Natural killer cell treated with Interleukin-12 subunit alpha and Interleukin-12 subunit beta and Interleukin-15 and Interleukin-18, amount 100 ng/mL, for 72 hours (primary cell): Measurements from ENCODE around the gene GCHFR. TPM values are rescaled to one million over a fixed set of nuclear protein-coding genes. Genes with fewer than 3 reads are reported as not detected.
A peak's percentile ranks its signal among the peaks of the same experiment; 100 is the strongest.

Source experiments
- ATAC-seq, 2 donors: fragments of 150-1000 bp; cut with Tn5 transposase in 1 of 2; sonication (Bioruptor Pico), chemical (Tn5 transposase) in 1 of 2; 2 replicates each; pipeline ENCODE4 v1.10.0; 2021
- DNase-seq: peaks from one replicate; pipeline ENCODE4 v3.0.0; 2022; ENCODE audit warnings: low spot score
- H3K27ac Mint-ChIP-seq, 2 donors: 1 replicate in 1 of 2; 2 replicates in 1 of 2; pipeline ENCODE4 v1.8.0; 2022; ENCODE audit warnings: mixed read lengths in 2 of 2, mild to moderate bottlenecking in 1 of 2, moderate library complexity in 1 of 2
- H3K27me3 Mint-ChIP-seq, 2 donors: 1 replicate in 1 of 2; 2 replicates in 1 of 2; pipeline ENCODE4 v1.8.0; 2022; ENCODE audit warnings: mixed read lengths in 2 of 2
- H3K36me3 Mint-ChIP-seq: one replicate; pipeline ENCODE4 v1.8.0; 2022; ENCODE audit warnings: mixed read lengths
- H3K4me1 Mint-ChIP-seq, 2 donors: 1 replicate in 1 of 2; 2 replicates in 1 of 2; pipeline ENCODE4 v1.8.0; 2022; ENCODE audit warnings: low read depth in 2 of 2, mixed read lengths in 2 of 2, mild to moderate bottlenecking in 1 of 2
- H3K4me3 Mint-ChIP-seq: one replicate; pipeline ENCODE4 v1.8.0; 2022; ENCODE audit warnings: mixed read lengths
- H3K9me3 Mint-ChIP-seq: 2 replicates; pipeline ENCODE4 v1.8.0; 2022; ENCODE audit warnings: mixed read lengths
- total RNA-seq, 2 donors: library from RNA; stranded (reverse); gene quantifications; one replicate each; pipeline ENCODE4 v1.2.3, GENCODE V29; 2022

The GCHFR gene
- total RNA-seq, 2 donors from 2014 or later, result 9.1 to 14.4 TPM

DNA sequence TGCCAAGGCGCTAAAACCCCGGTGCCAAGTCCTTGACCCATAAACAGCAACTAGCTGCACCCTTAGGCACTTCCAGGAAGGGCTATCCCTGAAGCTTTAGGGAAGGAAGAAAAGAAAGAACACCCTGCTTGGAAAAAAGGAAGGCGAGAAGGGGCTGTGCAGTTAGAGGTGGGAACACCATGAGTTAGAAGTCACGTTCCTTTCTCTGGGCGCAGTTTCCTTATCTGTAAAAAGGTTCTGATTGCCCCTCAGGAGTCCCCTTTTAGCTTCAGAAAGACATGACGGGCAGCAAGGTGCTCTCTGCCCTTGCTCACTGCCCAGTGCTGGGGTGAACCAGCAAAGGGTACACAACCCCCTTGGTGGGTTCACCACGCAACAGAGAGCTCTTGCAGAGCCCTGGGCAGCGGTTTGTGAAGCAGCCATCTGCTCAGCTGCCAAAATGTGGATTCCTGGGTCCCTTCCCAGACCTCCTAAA lies 798 bp downstream of the GCHFR start:
- Mint-ChIP-seq H3K27ac (peak overlapping the region; percentile 62 to 85), H3K9me3 (no peaks in the 10 kb centered on the region), H3K4me3 (peak overlapping the region; percentile 73), H3K27me3 (no peaks in the 10 kb centered on the region), H3K4me1 (peaks cover 24 to 30% of the 10 kb centered on the region in 2 donors), H3K36me3 (no peaks in the 10 kb centered on the region)
- DNase-seq (no peak), ATAC-seq (no peak)

DNA sequence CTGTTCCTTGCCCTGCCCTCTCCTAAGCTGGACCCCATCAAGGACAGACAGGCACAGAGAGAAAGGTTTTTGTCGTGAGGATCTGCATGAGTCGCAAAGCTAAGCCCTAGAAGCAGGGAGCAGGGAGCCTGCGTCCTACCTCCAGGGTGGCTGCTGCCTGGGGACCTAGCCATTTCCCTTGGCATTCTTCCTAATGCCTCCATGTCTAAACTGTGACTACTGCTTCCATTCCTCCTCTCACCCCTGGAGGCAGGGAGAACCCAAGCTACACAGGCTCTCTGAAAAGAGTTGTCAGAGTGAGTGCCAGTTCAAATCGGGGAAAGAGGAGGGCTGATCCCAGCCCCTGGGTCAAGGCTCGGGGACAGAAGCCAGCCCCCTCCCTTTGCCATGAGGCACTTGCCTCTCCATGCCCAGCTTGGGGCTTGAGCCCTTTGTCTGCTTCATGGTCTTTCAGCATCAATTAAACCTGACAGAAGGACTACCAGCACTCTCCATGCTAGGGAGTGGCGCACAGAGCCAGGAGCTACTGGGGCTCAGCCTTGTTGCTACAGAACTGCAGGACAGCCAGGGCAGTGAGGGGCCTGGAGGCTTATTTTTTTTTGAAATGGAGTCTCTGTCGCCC lies 2.4 kb downstream of the GCHFR start:
- Mint-ChIP-seq H3K4me3 (no peak overlapping the region), H3K9me3 (no peaks in the 10 kb centered on the region), H3K4me1 (peaks cover 30 to 36% of the 10 kb centered on the region in 2 donors), H3K27me3 (no peaks in the 10 kb centered on the region), H3K36me3 (no peaks in the 10 kb centered on the region), H3K27ac (no peak overlapping the region)
- no peak for DNase-seq
- no peak for ATAC-seq

DNA sequence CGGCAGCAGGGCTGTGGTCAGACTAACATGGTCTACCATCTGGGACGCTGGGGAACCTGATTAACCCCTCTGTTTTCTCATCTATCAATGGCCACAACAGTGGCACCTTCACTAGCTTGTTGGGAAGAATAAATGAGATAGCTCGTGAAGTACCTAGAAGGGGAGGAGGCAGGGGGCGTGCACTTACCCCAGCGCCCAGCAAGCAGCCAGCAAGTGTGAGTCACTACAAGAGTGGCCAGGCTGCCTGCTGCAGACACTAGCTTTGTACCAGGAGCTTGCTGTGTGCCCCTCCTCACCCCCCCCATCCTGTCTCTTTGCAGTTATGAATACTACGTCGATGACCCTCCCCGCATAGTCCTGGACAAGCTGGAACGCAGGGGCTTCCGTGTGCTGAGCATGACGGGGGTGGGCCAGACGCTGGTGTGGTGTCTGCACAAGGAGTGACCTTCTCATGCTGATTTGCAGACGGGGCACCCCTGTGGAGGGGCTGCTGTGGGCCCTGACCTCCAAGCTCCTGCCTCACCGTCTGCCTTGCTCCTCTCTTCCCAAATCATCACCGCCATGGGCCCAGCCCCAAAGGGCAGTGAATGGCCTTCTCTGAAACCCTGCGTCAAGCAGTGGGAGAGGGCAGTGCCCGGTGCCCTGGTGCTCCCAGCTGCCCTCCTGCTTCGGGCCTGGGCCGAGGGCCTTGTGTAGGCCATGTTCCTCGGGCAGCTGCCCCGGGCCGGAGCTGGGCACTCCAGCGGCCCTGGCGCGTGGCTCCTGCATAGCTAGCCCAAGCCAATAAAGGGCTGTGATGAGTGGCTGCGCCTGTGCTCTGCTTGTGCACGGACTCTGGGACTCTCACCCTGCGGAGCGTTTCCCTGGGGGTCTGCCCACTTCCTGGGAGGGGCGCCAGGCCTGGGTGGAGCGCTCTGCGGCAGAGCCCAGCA lies 3.3 kb downstream of the GCHFR start:
- no peak overlapping the region for H3K27ac Mint-ChIP-seq
- H3K9me3 Mint-ChIP-seq, result no peaks in the 10 kb centered on the region
- no peaks in the 10 kb centered on the region for H3K27me3 Mint-ChIP-seq
- H3K4me1 Mint-ChIP-seq, result peaks cover 30 to 36% of the 10 kb centered on the region in 2 donors
- ATAC-seq, result no peak
- peak; percentile 55 for DNase-seq
- H3K36me3 Mint-ChIP-seq, result no peaks in the 10 kb centered on the region
- H3K4me3 Mint-ChIP-seq, result no peak overlapping the region

DNA sequence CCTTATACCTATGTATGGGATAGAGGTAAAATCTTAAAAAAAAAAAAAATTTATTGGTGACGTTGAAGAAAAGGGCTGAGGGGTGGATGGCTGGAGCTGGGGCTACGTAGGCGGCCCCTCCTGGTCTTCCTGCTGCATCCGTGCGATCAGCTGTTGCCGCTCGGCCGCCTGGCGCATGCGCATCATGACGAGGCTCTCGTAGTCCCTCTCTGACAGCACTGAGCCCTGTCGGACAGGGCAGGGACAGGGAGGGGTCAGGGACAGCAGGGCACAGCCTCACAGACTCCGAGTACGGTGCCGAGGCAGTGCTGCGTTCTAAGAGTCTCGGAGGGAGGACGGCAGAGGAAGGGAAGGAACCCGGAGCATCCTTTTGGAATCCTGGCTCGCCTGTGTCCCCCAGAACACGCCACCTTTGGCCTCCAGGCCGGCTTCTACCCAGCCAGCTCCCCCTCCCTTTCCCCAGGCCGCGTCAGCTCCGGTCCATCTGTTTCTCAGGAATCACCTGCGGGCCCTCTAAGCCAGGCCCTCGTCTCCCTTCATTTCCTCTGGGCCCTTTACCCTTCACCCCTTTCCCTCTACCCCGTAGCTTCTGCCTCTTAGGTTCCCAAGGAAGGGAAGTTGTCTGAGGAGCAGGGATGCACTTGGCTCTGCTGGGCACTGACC lies 4.1 kb downstream of the GCHFR start:
- peak overlapping the region in 1 of 2 donors; percentile 89 for H3K27ac Mint-ChIP-seq
- H3K36me3 Mint-ChIP-seq, result no peaks in the 10 kb centered on the region
- no peaks in the 10 kb centered on the region for H3K9me3 Mint-ChIP-seq
- DNase-seq, result peak; percentile 16
- H3K27me3 Mint-ChIP-seq, result no peaks in the 10 kb centered on the region
- H3K4me1 Mint-ChIP-seq, result peaks cover 30 to 36% of the 10 kb centered on the region in 2 donors
- ATAC-seq, result no peak
- H3K4me3 Mint-ChIP-seq, result no peak overlapping the region

DNA sequence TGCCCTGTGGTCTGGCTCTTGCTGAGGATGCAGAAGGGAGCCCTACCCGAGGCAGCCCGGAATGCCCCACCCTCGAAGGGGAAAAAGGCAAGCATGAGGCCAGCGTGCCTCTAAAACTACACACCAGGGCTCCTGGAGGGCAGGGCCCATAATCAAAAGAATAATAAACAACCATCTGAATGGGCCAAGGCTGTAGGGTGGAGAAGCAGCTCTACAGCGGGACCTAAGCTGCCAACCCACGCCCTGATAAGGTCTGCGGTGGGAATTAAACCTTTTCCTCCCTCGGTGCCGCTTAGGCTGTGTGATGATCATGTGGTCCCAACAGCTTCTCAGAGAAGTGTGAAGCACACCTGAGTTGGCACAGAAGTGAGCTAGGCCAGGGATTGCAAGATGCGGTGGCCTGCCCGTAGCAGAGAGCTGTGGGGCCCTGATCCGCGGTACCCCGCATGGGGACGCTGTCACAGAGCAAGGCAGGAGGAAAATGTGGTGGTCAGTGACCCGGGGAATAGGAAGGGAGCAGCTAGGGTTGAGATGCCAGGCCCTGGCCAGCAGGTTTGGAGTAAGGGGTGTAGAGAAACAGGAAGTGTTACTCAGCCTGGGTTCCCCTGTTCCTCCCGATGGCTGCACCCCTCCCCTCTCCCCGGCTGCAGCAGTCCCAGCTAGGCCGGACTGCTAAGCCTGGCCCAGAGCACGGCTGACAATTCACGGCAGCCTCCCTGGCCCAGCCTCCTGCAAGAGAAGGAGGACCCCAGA lies 4.8 kb downstream of the GCHFR start:
- no peak for ATAC-seq
- Mint-ChIP-seq H3K27ac (peak overlapping the region; percentile 55 to 89), H3K9me3 (no peaks in the 10 kb centered on the region), H3K4me1 (peaks cover 25 to 36% of the 10 kb centered on the region in 2 donors), H3K27me3 (no peaks in the 10 kb centered on the region), H3K4me3 (no peak overlapping the region), H3K36me3 (no peaks in the 10 kb centered on the region)
- no peak for DNase-seq

DNA sequence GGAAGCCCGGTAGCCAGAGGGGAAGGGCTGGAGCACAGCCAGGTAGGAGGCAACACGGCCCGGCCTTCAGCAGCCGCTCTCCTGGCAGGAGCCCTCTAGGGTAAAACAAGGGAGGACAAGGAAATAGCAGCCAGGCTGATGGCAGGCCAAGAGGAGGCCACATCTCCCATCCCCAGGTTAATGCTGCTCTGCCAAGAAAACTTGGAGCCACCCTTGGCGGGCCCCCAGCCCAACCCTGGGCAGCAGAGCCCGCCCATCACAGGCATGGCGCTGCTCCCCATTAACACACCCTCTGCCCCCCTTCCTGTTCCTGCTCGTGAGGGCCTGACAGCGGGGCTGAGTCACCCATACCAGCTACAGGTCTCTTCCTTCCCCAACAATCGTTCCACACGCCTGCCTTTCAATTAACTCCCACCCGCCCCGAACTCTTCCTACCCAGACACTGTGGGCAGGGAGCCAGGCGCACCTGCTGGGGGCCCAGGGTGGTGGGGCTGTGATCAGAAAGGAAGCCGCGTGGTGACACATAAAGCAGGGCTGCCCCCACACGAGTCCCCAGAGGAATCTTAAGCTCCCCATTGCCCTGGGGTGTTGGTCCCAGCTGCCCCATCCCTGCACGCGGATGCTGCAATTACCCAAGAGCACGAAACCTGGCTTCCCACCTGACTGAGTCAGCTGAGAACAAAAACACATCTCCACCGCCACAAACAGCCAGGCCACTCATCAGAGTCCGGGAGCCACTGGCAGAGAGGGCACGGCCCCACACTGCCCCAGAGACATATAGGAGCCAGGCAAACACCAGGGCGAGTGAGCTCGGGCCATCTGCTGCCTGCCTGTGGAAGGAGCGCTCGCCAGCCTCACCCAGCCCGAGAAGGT lies 5.6 kb downstream of the GCHFR start, which contains the start of gene C15orf62:
Gene C15orf62 (plus strand): TSS at position 707 of the 873 bp plus-strand sequence. CDS start 516 bp downstream, outside the sequence.
- H3K27me3 Mint-ChIP-seq, result no peaks in the 10 kb centered on the region
- no peaks in the 10 kb centered on the region for H3K9me3 Mint-ChIP-seq
- DNase-seq (peak; percentile 60), ATAC-seq (peak; percentile 48 to 65)
- H3K4me3 Mint-ChIP-seq, result peak within 1 kb of the TSS; percentile 30
- peaks cover 2% of the 10 kb centered on the region for H3K36me3 Mint-ChIP-seq
- H3K4me1 Mint-ChIP-seq, result peaks cover 25 to 34% of the 10 kb centered on the region in 2 donors
- H3K27ac Mint-ChIP-seq, result peak within 1 kb of the TSS; percentile 55 to 89

DNA sequence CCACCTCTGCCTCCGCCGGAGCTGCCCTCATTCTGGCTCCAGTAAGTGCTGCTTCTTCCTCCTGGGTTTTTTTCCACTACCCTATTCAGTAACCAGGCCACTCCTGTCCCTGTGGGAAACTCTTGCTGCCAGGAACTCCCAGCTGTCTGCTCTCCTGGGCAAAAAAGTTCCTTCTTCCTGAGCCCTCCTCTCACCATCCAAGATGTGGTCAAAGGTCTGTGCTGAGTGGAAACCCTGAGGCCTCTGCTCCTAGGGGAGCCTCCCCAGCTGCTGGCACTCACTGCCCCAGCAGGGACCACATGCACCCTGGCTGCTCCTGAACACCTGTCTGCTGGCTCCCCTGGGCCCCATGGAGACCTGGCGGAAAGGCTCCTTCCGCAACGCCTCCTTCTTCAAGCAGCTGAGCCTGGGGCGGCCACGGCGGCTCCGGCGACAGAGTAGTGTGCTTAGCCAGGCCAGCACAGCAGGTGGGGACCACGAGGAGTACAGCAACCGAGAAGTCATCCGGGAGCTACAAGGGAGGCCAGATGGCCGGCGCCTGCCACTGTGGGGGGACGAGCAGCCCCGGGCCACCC lies 6.4 kb downstream of the GCHFR start:
- H3K36me3 Mint-ChIP-seq, result peaks cover 5% of the 10 kb centered on the region
- no peaks in the 10 kb centered on the region for H3K9me3 Mint-ChIP-seq
- H3K4me1 Mint-ChIP-seq, result peaks cover 22 to 29% of the 10 kb centered on the region in 2 donors
- H3K27ac Mint-ChIP-seq, result peak overlapping the region; percentile 55 to 89
- H3K27me3 Mint-ChIP-seq, result no peaks in the 10 kb centered on the region
- ATAC-seq (no peak), DNase-seq (peak; percentile 58)
- peak overlapping the region; percentile 30 for H3K4me3 Mint-ChIP-seq

DNA sequence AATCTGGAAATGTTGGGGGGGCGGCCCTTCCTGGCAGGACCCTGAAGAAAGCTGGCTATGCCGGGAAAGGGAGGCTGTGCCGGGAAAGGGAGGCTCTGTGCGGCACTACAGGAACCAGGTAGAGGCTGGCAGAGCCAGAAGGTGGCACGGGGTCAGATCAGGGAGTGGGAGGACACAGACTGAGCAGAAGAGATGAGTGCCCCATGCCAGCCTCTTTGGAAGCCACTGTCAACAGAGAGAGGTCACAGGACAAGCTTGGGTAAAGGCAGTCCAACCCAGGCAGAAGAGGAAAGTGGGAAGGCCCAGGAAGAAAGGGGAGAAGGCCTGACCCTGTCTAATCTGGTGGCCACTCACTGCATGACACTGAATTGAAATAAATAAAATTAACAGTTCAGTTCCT lies 7.4 kb downstream of the GCHFR start:
- no peak overlapping the region for H3K4me3 Mint-ChIP-seq
- peaks cover 5% of the 10 kb centered on the region for H3K36me3 Mint-ChIP-seq
- H3K9me3 Mint-ChIP-seq, result no peaks in the 10 kb centered on the region
- H3K27ac Mint-ChIP-seq, result no peak overlapping the region
- H3K27me3 Mint-ChIP-seq, result no peaks in the 10 kb centered on the region
- DNase-seq (peak; percentile 29), ATAC-seq (no peak)
- peaks cover 16 to 21% of the 10 kb centered on the region in 2 donors for H3K4me1 Mint-ChIP-seq

DNA sequence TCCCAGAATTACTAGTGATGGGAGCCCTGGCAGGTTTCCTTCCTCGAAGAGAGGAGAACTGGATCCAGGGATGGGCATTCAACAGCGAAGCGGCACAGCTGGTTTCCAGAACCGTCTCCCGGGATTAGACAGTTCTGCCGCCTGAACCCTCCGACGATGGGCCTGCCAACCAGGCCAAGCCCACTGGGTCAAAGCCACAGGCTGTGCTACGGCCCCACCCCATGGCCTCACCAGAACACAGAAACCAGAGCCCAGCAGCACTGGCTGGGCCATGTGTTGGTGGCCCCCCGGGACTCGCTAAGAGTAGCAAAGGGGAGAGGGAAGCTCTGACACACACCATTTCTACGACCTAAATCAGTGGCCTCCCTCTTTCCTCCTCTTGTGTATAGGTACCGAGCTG lies 8.1 kb downstream of the GCHFR start:
- ATAC-seq (no peak), DNase-seq (peak; percentile 58)
- Mint-ChIP-seq H3K4me1 (peaks cover 24 to 29% of the 10 kb centered on the region in 2 donors), H3K27ac (no peak overlapping the region), H3K9me3 (no peaks in the 10 kb centered on the region), H3K4me3 (no peak overlapping the region), H3K27me3 (no peaks in the 10 kb centered on the region), H3K36me3 (peaks cover 9% of the 10 kb centered on the region)

DNA sequence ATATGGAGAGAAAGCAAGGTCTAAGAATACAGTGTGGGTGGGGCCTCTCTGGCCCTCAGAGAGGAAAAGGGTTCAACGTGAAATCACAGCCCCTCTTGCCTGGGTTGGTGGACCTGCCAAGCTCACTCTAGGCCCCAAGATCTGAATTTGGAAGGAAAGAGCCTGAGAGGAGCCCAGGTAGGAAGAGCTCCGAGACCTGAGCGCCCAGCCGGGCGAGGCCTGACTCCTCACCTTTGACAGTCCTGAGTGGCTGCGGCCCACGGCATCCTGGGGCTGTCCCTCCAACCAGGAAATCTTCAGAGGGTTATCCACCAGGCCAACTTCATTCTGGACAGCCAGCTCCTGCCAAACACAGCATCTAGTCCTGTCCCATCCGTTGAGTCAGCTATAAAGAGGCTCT lies 9.6 kb downstream of the GCHFR start:
- no peaks in the 10 kb centered on the region for H3K9me3 Mint-ChIP-seq
- ATAC-seq, result no peak

DNA sequence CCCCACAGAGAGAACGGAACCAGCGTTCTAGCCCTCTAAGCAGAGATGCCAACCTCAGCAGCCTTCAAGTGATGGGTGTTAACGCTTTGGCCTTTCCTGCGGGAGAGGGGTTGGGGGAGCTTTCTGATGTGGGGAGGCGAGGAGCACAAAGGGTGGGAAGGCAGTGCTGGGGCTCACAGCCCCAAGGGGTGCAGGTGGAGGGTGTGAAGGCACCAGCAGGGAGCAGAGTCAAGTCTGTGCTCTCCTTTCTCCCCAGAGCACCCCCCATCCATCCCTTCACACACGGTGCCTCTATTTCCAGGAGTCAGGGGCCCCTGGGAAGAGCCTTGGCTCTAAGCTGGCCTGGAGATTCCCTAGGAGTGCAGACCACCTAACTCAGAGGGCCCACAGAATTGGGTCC lies 10.0 kb downstream of the GCHFR start:
- Mint-ChIP-seq H3K4me3 (no peak overlapping the region), H3K27me3 (no peaks in the 10 kb centered on the region), H3K4me1 (peaks cover 21 to 22% of the 10 kb centered on the region in 2 donors), H3K9me3 (no peaks in the 10 kb centered on the region), H3K27ac (no peak overlapping the region), H3K36me3 (peaks cover 9% of the 10 kb centered on the region)
- no peak for DNase-seq
- ATAC-seq, result no peak

More for the DNA sequence above, 9.6 kb downstream of the GCHFR start:
- H3K4me3 Mint-ChIP-seq, result no peak overlapping the region
- H3K27ac Mint-ChIP-seq, result no peak overlapping the region
- peaks cover 9% of the 10 kb centered on the region for H3K36me3 Mint-ChIP-seq
- no peaks in the 10 kb centered on the region for H3K27me3 Mint-ChIP-seq
- peak; percentile 22 for DNase-seq
- peaks cover 25 to 26% of the 10 kb centered on the region in 2 donors for H3K4me1 Mint-ChIP-seq

DNA sequence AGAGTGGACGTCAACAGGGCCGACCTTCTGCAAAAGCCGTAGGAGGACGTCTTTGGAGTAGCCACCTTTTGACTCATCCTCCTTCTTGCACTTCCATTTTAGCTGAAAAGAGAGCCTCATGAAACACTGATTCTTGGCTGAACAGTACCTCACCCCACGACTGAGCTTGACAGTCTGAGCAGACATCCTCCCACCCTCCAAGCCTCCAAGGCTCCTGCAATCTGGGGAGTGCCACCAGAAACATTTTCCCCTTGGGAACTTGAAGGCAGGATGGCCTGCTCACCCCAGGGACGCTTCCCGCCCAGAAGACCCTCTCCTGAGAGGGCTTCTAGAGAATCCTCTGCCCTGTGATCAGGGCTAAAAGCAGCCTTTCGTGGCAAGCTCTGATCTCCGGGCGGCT lies 11.1 kb downstream of the GCHFR start:
- no peaks in the 10 kb centered on the region for H3K9me3 Mint-ChIP-seq
- H3K4me1 Mint-ChIP-seq, result peaks cover 16 to 17% of the 10 kb centered on the region in 2 donors
- DNase-seq (peak; percentile 12), ATAC-seq (no peak)
- H3K4me3 Mint-ChIP-seq, result no peak overlapping the region
- no peaks in the 10 kb centered on the region for H3K27me3 Mint-ChIP-seq
- peaks cover 14% of the 10 kb centered on the region for H3K36me3 Mint-ChIP-seq
- H3K27ac Mint-ChIP-seq, result no peak overlapping the region
